Measurements from ENCODE around the gene NTRK1.

The NTRK1 gene

DNA sequence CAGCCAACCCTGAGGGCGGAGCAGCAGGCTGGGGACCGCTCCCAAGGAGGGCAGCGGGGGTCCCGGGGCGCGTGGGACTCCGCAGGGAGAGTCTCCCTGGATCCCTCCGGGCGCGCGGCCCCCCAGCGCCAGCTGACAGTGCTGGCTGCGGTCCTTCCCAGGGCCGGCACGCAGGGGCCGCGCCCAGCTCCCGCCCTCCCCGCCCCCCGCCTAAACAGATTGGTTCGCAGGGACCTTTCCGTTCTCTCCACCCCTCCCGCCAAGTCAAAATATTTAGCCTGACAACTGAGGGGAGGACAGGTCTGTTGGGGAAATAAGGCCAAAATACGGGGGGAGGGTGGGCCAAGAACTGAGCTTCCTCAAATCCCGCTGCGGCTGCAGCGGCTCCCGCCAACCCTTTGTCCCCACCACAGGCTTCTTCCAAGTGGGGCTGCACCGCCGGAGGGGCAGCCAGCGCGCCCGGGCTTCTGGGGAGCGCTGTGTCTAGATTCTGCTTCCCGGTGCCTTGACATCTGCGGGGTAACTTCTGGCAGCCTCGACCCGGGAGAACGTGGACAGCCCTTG is 1.6 kb upstream of the NTRK1 start, which contains the start of gene INSRR:
Gene INSRR, minus strand, starts transcription at position 159 of the 564 bp plus-strand sequence. CDS start 496 bp downstream, outside the sequence.
- no peak for DNase-seq

- no peak for DNase-seq
Measured at GRCh38 chr1:156859523-156860112, 1.0 kb upstream of the NTRK1 start.

DNA sequence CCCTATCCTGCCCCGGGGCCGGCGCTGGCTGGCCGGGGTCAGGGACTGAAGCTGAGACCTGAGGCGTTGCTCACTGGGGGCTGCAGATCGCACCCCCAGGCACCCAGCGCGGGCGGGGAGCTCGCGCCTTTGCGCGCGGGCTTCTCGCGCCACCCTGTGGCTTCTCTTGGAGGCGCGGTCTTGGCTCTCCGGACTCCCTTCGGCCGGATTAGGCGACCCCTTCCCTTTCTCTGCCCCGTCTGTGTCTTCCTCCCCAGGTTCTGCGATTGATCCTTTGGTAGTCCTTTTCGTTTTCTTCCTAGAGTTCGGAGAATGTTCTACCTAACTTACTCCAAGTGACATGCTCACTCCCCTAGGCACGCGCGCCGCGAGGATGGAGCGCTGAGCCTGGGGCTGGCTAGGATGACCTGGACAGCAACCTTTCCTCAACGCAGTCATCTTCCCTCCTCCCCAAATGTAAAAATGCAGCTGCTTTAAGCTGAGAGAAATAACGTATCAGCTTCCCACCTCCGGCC is 495 bp upstream of the NTRK1 start:
- peak; percentile 87 for DNase-seq

DNA sequence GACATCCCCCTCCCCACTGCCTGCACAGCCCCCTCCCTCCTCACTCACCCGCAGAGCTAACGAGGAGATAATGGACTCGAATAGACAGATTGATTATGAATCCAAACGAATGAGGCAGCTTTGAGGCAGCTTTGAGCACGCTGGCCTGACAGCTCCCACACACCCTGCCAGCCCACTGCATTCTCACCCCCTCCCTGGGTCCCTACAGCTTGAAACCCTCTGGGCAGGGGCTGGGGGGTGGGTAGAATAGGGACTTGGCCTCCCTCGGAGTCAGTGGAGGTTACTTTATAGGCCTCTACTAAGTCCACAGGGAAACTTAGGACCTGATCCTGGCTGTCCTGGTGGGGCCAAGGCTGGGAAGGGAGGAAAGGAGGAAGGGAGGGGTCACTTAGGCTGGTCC is 1.9 kb downstream of the NTRK1 start:
- DNase-seq: no peak

- DNase-seq: no peak
Measured at GRCh38 chr1:156862997-156863599, 2.4 kb downstream of the NTRK1 start.

DNA sequence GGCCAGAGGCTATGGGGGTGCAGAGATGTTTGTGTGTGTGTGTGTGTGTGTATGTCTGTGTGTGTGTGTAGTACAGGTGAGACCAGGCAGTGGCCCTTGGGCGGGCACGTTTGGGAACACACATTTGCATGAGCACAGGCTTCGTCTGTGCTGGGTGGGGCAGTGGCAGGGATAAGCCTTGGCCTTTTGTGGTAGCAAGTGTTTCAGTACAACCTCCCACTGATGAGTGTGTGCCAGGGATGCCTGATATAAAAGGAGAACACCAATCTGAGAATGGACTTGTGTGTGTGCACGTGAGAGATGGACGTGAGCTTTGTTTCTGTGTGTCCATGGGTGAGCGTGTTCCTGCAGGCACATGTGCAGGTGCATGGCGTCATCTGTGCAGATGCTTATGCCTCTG is 3.0 kb downstream of the NTRK1 start:
- no peak for DNase-seq

GRCh38 chr1:156864796-156865195 is 4.1 kb downstream of the NTRK1 start:
- DNase-seq: no peak

GRCh38 chr1:156865258-156865657 is 4.6 kb downstream of the NTRK1 start:
- DNase-seq: no peak

DNA sequence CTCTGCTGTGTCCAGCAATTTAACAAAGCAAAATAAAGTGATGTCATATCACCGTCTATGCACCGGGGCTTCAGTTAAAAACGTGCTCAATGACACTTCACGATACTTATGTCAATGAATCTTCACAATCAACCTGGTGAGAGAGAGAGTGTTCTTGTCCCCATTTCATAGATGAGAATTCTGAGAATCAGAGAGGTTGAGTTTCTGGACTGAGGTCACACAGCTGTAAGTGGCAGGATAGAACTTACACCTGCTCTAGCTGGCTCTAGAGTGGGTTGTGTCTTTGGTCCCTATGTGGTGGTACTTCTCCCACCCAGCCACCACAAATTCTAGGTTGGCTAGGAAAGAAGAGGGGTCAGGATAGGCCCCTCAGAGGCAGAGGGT is 5.2 kb downstream of the NTRK1 start:
- no peak for DNase-seq

DNA sequence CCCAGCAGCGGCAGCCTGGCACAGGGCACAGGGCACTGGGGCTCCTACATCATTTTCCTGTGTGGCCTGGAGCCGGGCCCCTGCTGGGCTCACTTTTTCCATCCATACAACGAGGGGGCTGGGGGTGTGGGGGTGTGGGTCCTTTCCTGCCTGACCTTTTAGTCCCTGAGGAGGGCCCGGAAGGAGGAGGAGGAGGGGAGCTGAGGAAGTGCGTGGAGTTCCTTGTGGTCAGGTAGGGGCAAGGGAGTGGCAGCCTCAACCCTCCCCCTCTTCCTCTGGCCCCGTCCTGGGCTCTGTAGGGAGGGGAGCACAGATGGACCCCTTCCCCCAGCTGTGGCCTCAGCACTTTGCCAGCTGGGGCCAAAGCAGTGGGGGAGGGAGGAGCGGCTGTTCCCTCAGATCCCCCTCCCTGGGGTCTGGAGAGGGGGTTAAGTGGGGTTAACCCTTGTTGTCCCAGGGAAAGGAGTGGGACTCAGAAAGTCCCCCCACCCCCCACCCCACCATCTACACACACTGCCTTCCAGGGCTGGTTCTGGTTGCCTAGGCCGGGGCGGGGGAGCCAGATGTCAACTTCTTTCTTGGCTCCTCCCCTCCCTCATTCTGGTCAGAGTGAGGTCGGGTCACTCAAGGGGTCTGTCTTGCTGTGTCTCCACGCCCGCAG is 5.7 kb downstream of the NTRK1 start:
- no peak for DNase-seq

GRCh38 chr1:156868341-156868740 is 7.7 kb downstream of the NTRK1 start:
- DNase-seq: no peak

- no peak for DNase-seq
Measured at GRCh38 chr1:156869455-156869854, 8.8 kb downstream of the NTRK1 start.

GRCh38 chr1:156873659-156874058 is 13.0 kb downstream of the NTRK1 start:
- DNase-seq: no peak

GRCh38 chr1:156874142-156874541 is 13.5 kb downstream of the NTRK1 start:
- DNase-seq: no peak

DNA sequence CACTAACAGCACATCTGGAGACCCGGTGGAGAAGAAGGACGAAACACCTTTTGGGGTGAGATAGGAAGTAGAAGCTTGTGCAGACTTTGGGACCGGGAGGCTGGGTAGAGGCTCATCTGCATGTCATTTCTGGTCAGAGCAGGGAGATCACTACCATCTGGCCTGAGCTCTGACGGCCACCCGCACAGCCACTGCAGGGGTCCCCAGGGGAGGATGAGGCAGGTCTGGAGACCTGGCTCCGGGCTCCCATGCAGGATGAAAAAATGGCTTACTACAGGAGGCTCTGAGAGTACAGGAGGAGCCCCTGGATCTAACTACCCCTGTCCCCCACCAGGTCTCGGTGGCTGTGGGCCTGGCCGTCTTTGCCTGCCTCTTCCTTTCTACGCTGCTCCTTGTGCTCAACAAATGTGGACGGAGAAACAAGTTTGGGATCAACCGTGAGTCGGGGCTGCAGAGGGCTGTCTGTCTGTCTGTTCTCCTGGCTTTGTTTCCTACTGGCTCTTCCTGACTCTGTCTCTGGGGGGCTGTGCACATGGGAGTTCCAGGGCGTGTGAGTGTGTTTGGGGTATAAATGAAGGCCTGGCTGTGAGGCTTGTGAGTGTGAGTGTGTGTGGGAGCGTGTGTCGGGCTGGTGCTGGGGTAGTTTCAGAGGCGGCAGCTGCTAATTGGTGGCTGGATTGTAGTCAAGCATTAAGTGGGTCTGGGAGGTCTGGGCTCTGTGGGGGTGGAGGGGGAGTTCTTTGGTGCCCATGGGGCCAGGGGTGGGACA is 14.1 kb downstream of the NTRK1 start:
- DNase-seq: no peak

GRCh38 chr1:156875341-156875615 is 14.6 kb downstream of the NTRK1 start:
- DNase-seq: no peak

GRCh38 chr1:156876281-156876680 is 15.6 kb downstream of the NTRK1 start:
- no peak for DNase-seq

GRCh38 chr1:156877433-156878170 is 16.9 kb downstream of the NTRK1 start:
- DNase-seq: no peak

DNA sequence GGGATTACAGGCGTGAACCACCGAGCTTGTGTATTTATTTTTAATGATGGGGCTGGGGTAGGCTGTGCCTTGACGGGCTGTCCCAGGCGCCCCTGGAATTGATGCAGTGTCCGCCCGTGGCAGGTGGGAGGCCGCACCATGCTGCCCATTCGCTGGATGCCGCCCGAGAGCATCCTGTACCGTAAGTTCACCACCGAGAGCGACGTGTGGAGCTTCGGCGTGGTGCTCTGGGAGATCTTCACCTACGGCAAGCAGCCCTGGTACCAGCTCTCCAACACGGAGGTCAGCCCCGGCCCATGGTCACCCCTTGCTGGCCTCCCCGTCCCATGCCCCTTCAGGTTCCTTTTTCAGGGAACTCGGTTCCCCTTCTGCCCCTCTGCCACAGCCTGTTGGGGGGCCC is 19.2 kb downstream of the NTRK1 start:
- DNase-seq: no peak

- DNase-seq: no peak
Measured at GRCh38 chr1:156880473-156880872, 19.8 kb downstream of the NTRK1 start.

GRCh38 chr1:156881101-156881500 is 20.4 kb downstream of the NTRK1 start:
- DNase-seq: no peak

DNA sequence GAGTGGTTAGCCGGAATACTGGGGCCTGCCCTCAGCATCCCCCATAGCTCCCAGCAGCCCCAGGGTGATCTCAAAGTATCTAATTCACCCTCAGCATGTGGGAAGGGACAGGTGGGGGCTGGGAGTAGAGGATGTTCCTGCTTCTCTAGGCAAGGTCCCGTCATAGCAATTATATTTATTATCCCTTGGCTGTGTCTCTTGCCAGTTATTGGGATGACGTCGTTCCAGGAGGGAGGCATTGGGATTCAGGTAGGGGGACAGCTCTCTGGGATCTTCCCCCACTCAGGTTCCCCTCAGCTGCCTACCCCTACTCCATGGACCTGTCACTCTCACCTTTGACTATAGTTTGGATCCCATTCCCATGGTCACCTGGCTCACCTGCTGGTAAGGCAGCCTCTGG is 21.0 kb downstream of the NTRK1 start:
- DNase-seq: no peak

- DNase-seq: no peak
Measured at GRCh38 chr1:156882543-156882942, 21.9 kb downstream of the NTRK1 start.

Data from activated CD8-positive, alpha-beta memory T cell treated with anti-CD3 and anti-CD28 coated beads for 24 hours (primary cell).